H9 (cell line): ENCODE measurements around the gene FH. TPM values are rescaled to one million over a fixed set of nuclear protein-coding genes. Genes with fewer than 3 reads are reported as not detected.

Experiments
- DNase-seq: peaks from one replicate; pipeline ENCODE4 v3.0.0-alpha.2; 2017
- H2AFZ ChIP-seq: one replicate; pipeline ENCODE4 v1.6.1; 2013; ENCODE audit warnings: mild to moderate bottlenecking, low read length, control low read depth, moderate library complexity
- H2AK5ac ChIP-seq: 2 replicates; pipeline ENCODE4 v1.6.1; 2013; ENCODE audit warnings: low read length, control low read depth, mixed read lengths; ENCODE audit not compliant: insufficient read length
- H2BK120ac ChIP-seq: one replicate; pipeline ENCODE4 v1.6.1; 2013; ENCODE audit warnings: low read depth, mild to moderate bottlenecking, low read length, control low read depth, inconsistent platforms; ENCODE audit not compliant: poor library complexity, severe bottlenecking
- H2BK12ac ChIP-seq: 2 replicates; pipeline ENCODE4 v1.6.1; 2013; ENCODE audit warnings: low read length, control low read depth, mixed read lengths, low read depth; ENCODE audit not compliant: insufficient read length
- H2BK15ac ChIP-seq: 2 replicates; pipeline ENCODE4 v1.6.1; 2013; ENCODE audit warnings: low read depth, low read length, control low read depth
- H2BK20ac ChIP-seq: one replicate; pipeline ENCODE4 v1.6.1; 2013; ENCODE audit warnings: low read depth, mild to moderate bottlenecking, low read length, control low read depth, inconsistent platforms; ENCODE audit not compliant: poor library complexity, severe bottlenecking
- H2BK5ac ChIP-seq: 2 replicates; pipeline ENCODE4 v1.6.1; 2013; ENCODE audit warnings: low read length, control low read depth, mixed read lengths; ENCODE audit not compliant: insufficient read length
- H3K14ac ChIP-seq: 2 replicates; pipeline ENCODE4 v1.6.1; 2013; ENCODE audit warnings: low read length, control low read depth; ENCODE audit not compliant: insufficient read depth
- H3K18ac ChIP-seq: 2 replicates; pipeline ENCODE4 v1.6.1; 2013; ENCODE audit warnings: low read depth, mild to moderate bottlenecking, mixed read lengths, low read length, control low read depth; ENCODE audit not compliant: insufficient read length
- H3K23ac ChIP-seq: 2 replicates; pipeline ENCODE4 v1.6.1; 2013; ENCODE audit warnings: low read length, control low read depth, mixed read lengths, low read depth; ENCODE audit not compliant: insufficient read length
- H3K23me2 ChIP-seq: 2 replicates; pipeline ENCODE4 v1.6.1; 2013; ENCODE audit warnings: low read depth, mild to moderate bottlenecking, mixed read lengths, low read length, control low read depth; ENCODE audit not compliant: insufficient read length, poor library complexity, severe bottlenecking
- H3K27ac ChIP-seq: 2 replicates; pipeline ENCODE4 v1.5.1; 2013; ENCODE audit warnings: low read length, control low read depth, mixed read lengths, low read depth; ENCODE audit not compliant: insufficient read length
- H3K27me3 ChIP-seq: 2 replicates; pipeline ENCODE4 v1.6.1; 2013; ENCODE audit warnings: low read length, control low read depth, inconsistent platforms; ENCODE audit not compliant: insufficient read depth
- H3K4ac ChIP-seq: 2 replicates; pipeline ENCODE4 v1.6.1; 2013; ENCODE audit warnings: low read depth, mild to moderate bottlenecking, control low read depth, inconsistent platforms, low read length, moderate library complexity
- H3K4me1 ChIP-seq: 2 replicates; pipeline ENCODE4 v1.6.1; 2013; ENCODE audit warnings: low read length, control low read depth, inconsistent platforms; ENCODE audit not compliant: insufficient read depth
- H3K4me2 ChIP-seq: 2 replicates; pipeline ENCODE4 v1.6.1; 2013; ENCODE audit warnings: low read length, control low read depth, mixed read lengths; ENCODE audit not compliant: insufficient read length, insufficient read depth
- H3K56ac ChIP-seq: 2 replicates; pipeline ENCODE4 v1.6.1; 2013; ENCODE audit warnings: low read depth, mild to moderate bottlenecking, mixed read lengths, low read length, control low read depth; ENCODE audit not compliant: insufficient read length
- H3K79me1 ChIP-seq: 2 replicates; pipeline ENCODE4 v1.6.1; 2013; ENCODE audit warnings: low read depth, mild to moderate bottlenecking, moderate library complexity, low read length, control low read depth, inconsistent platforms; ENCODE audit not compliant: insufficient read depth, poor library complexity, severe bottlenecking
- H3K79me2 ChIP-seq: 2 replicates; pipeline ENCODE4 v1.6.1; 2013; ENCODE audit warnings: low read length, control low read depth, inconsistent platforms; ENCODE audit not compliant: insufficient read depth
- H3K9ac ChIP-seq: 2 replicates; pipeline ENCODE4 v1.6.1; 2013; ENCODE audit warnings: low read length, control low read depth, mixed read lengths; ENCODE audit not compliant: insufficient read length; ENCODE audit errors: extremely low read depth
- H3K9me3 ChIP-seq: one replicate; pipeline ENCODE4 v1.6.1; 2013; ENCODE audit warnings: low read depth, low read length, inconsistent platforms; ENCODE audit not compliant: control insufficient read depth
- H3T11ph ChIP-seq: one replicate; pipeline ENCODE4 v1.6.1; 2013; ENCODE audit warnings: mild to moderate bottlenecking, low read length, control low read depth, inconsistent platforms
- H4K20me1 ChIP-seq: one replicate; pipeline ENCODE4 v1.6.1; 2013; ENCODE audit not compliant: control insufficient read depth, insufficient read length, insufficient read depth
- H4K5ac ChIP-seq: 2 replicates; pipeline ENCODE4 v1.6.1; 2013; ENCODE audit warnings: low read depth, mild to moderate bottlenecking, mixed read lengths, low read length, control low read depth; ENCODE audit not compliant: insufficient read length
- H4K8ac ChIP-seq: replicated peaks from 2 replicates; pipeline ENCODE4 v1.6.1; 2013; ENCODE audit warnings: low read length, control low read depth, mixed read lengths, low read depth; ENCODE audit not compliant: insufficient read length
- H4K91ac ChIP-seq: 2 replicates; pipeline ENCODE4 v1.6.1; 2013; ENCODE audit warnings: low read depth, mild to moderate bottlenecking, moderate library complexity, mixed read lengths, low read length, control low read depth; ENCODE audit not compliant: insufficient read length
- H3K27ac Mint-ChIP-seq, 3 experiments: 2 replicates in 2 of 3; 3 replicates in 1 of 3; pipeline ENCODE4 v1.8.0; 2020 to 2021; ENCODE audit warnings: mixed read lengths in 3 of 3, mild to moderate bottlenecking in 1 of 3, moderate library complexity in 1 of 3
- H3K27me3 Mint-ChIP-seq: 2 replicates; pipeline ENCODE4 v1.8.0; 2021; ENCODE audit warnings: low read depth, mild to moderate bottlenecking, moderate library complexity, mixed read lengths
- H3K36me3 Mint-ChIP-seq, 3 experiments: 2 replicates in 2 of 3; 3 replicates in 1 of 3; pipeline ENCODE4 v1.8.0; 2020 to 2021; ENCODE audit warnings: low read depth in 3 of 3, mixed read lengths in 3 of 3; ENCODE audit not compliant: insufficient read depth in 1 of 3
- H3K4me1 Mint-ChIP-seq, 2 experiments: 2 replicates each; pipeline ENCODE4 v1.8.0; 2020; ENCODE audit warnings: mixed read lengths in 2 of 2
- H3K4me3 Mint-ChIP-seq, 2 experiments: 2 replicates in 1 of 2; 3 replicates in 1 of 2; pipeline ENCODE4 v1.8.0; 2020 to 2021; ENCODE audit warnings: mild to moderate bottlenecking in 2 of 2, mixed read lengths in 2 of 2, moderate library complexity in 1 of 2
- H3K9me3 Mint-ChIP-seq, 2 experiments: 2 replicates in 1 of 2; 3 replicates in 1 of 2; pipeline ENCODE4 v1.8.0; 2020; ENCODE audit warnings: mild to moderate bottlenecking in 2 of 2, mixed read lengths in 2 of 2, moderate library complexity in 1 of 2
- CTCF ChIP-seq: fragments of 200-600 bp; sonication (generic); conservative IDR thresholded peaks from 3 replicates; pipeline ENCODE4 v1.8.0; 2021; ENCODE audit warnings: antibody characterized with exemption, mild to moderate bottlenecking
- WGBS: extraction: QIAGEN DNeasy Blood & Tissue Kit; methylation state at CpG from one replicate; pipeline ENCODE4 v1.1.7; 2013; ENCODE audit warnings: missing lambda C conversion rate, low lambda C conversion rate, mixed read lengths; ENCODE audit not compliant: insufficient read length; ENCODE audit errors: extremely low coverage; 5-methylcytosine and 5-hydroxymethylcytosine counted together
- total RNA-seq: library from RNA; stranded (reverse); gene quantifications from 2 replicates; pipeline ENCODE4 v1.2.1, GENCODE V29; 2021

Gene FH
- total RNA-seq, 1 experiment from 2014 or later = 83.9 TPM

GRCh38 chr1:241499910-241500309, 19.6 kb downstream of the FH start:
- no peak overlapping the region for H4K5ac ChIP-seq
- H2BK120ac ChIP-seq = no peak overlapping the region
- no peak overlapping the region for H3K18ac ChIP-seq
- no peaks in the 10 kb centered on the region for H3K4me1 Mint-ChIP-seq
- no peak overlapping the region for H3K4me2 ChIP-seq
- H3K79me2 ChIP-seq = no peaks in the 10 kb centered on the region
- no peak overlapping the region for H2AFZ ChIP-seq
- H4K8ac ChIP-seq = no peak overlapping the region
- H3T11ph ChIP-seq = no peak overlapping the region
- H3K27me3 ChIP-seq = no peaks in the 10 kb centered on the region
- no peaks in the 10 kb centered on the region for H3K9me3 Mint-ChIP-seq
- no peaks in the 10 kb centered on the region for H3K9me3 ChIP-seq
- H3K4ac ChIP-seq = no peak overlapping the region
- no peak overlapping the region for H2AK5ac ChIP-seq
- H2BK15ac ChIP-seq = no peak overlapping the region
- no peaks in the 10 kb centered on the region for H4K20me1 ChIP-seq
- no peak overlapping the region for H3K23ac ChIP-seq
- H3K36me3 Mint-ChIP-seq = peaks cover 16 to 73% (median 41%) of the 10 kb centered on the region in 3 experiments; a peak in 6 of 7 replicates
- no peak overlapping the region for H2BK20ac ChIP-seq
- no peak overlapping the region for H3K9ac ChIP-seq
- TF ChIP-seq CTCF = peak; percentile 72
- H3K27ac Mint-ChIP-seq = no peak overlapping the region
- no peak overlapping the region for H3K4me3 Mint-ChIP-seq
- no peak overlapping the region for H2BK12ac ChIP-seq
- H3K79me1 ChIP-seq = no peaks in the 10 kb centered on the region
- H3K27me3 Mint-ChIP-seq = no peaks in the 10 kb centered on the region
- no CpG with 5 or more reads among the region's 2 CpGs for WGBS
- H3K56ac ChIP-seq = no peak overlapping the region
- H3K14ac ChIP-seq = no peak overlapping the region
- no peak overlapping the region for H2BK5ac ChIP-seq
- no peaks in the 10 kb centered on the region for H3K23me2 ChIP-seq
- no peak for DNase-seq
- no peaks in the 10 kb centered on the region for H3K4me1 ChIP-seq
- no peak overlapping the region for H3K27ac ChIP-seq
- H4K91ac ChIP-seq = no peak overlapping the region
